Activated CD4-positive, CD25-positive, alpha-beta regulatory T cell treated with anti-CD3 and anti-CD28 coated beads, Interleukin-2, amount 50 U/mL, for 24 hours (primary cell): ENCODE measurements around the gene S100A12.
A peak's percentile ranks its signal among the peaks of the same experiment; 100 is the strongest.
"Not testable (repeated sequence)": the region's sequence is repeated elsewhere in the genome, so short reads cannot be mapped to it uniquely, and the experiment has no call there.

Experiments used
- ATAC-seq, 2 donors: fragments of 150-1000 bp; cut with Tn5 transposase; one replicate each; pipeline ENCODE4 v1.10.0; 2021; ENCODE audit warnings: mild to moderate bottlenecking in 1 of 2, moderate library complexity in 1 of 2

Gene S100A12

GRCh38 chr1:153349363-153350320, 25.8 kb downstream of the S100A12 start:
- ATAC-seq: no peak

- no peak for ATAC-seq
Measured at GRCh38 chr1:153348511-153349362, 26.7 kb downstream of the S100A12 start, which contains the start of gene PGLYRP4. Gene PGLYRP4, minus strand, starts transcription at chr1:153348841. Its CDS starts 909 bp downstream, at chr1:153347932.

GRCh38 chr1:153347856-153348255, 27.6 kb downstream of the S100A12 start:
- ATAC-seq: no peak

- ATAC-seq: not testable (repeated sequence)
Measured at GRCh38 chr1:153347049-153347448, 28.4 kb downstream of the S100A12 start.

GRCh38 chr1:153346077-153346723, 29.2 kb downstream of the S100A12 start:
- ATAC-seq: peak in 1 of 2 donors; percentile 13

GRCh38 chr1:153345187-153346076, 30.0 kb downstream of the S100A12 start:
- ATAC-seq: peak in 1 of 2 donors; percentile 22

GRCh38 chr1:153344718-153345025, 30.7 kb downstream of the S100A12 start:
- ATAC-seq: no peak

- no peak for ATAC-seq
Measured at GRCh38 chr1:153343811-153344717, 31.4 kb downstream of the S100A12 start.

- no peak for ATAC-seq
Measured at GRCh38 chr1:153343040-153343681, 32.3 kb downstream of the S100A12 start.

GRCh38 chr1:153342178-153342577, 33.2 kb downstream of the S100A12 start:
- ATAC-seq: no peak

GRCh38 chr1:153341431-153341934, 33.9 kb downstream of the S100A12 start:
- ATAC-seq: no peak

- ATAC-seq: no peak
Measured at GRCh38 chr1:153340356-153340755, 35.1 kb downstream of the S100A12 start.

- no peak for ATAC-seq
Measured at GRCh38 chr1:153339802-153340201, 35.6 kb downstream of the S100A12 start.

GRCh38 chr1:153337980-153338853, 37.2 kb downstream of the S100A12 start:
- ATAC-seq: no peak

GRCh38 chr1:153336650-153337049, 38.8 kb downstream of the S100A12 start:
- no peak for ATAC-seq

- no peak for ATAC-seq
Measured at GRCh38 chr1:153333902-153334301, 41.5 kb downstream of the S100A12 start.

GRCh38 chr1:153324912-153325311, 50.5 kb downstream of the S100A12 start:
- no peak for ATAC-seq
